Suprapubic skin (tissue), 4 donors: ENCODE results near the gene BFSP2. TPM values are rescaled to one million over a fixed set of nuclear protein-coding genes. Genes with fewer than 3 reads are reported as not detected.

ENCODE experiments used
- DNase-seq, 2 donors: peaks; one replicate each; pipeline ENCODE4 v3.0.0-alpha.2; 2019; ENCODE audit warnings: low spot score in 2 of 2
- H3K27ac ChIP-seq: fragments of 200-600 bp; sonication (generic); one replicate; pipeline ENCODE4 v1.5.1; 2019
- H3K27me3 ChIP-seq: fragments of 200-600 bp; sonication (generic); one replicate; pipeline ENCODE4 v1.5.1; 2019
- H3K36me3 ChIP-seq: fragments of 200-600 bp; sonication (generic); one replicate; pipeline ENCODE4 v1.5.1; 2019
- H3K4me1 ChIP-seq: fragments of 200-600 bp; sonication (generic); one replicate; pipeline ENCODE4 v1.5.1; 2019
- H3K4me3 ChIP-seq: fragments of 200-600 bp; sonication (generic); one replicate; pipeline ENCODE4 v1.5.1; 2019; ENCODE audit warnings: mild to moderate bottlenecking
- H3K9me3 ChIP-seq: fragments of 200-600 bp; sonication (generic); one replicate; pipeline ENCODE4 v1.5.1; 2019
- CTCF ChIP-seq, 2 donors: fragments of 200-600 bp in 1 of 2; fragments of 450-650 bp in 1 of 2; sonication (generic) in 1 of 2; IDR thresholded peaks; one replicate each; pipeline ENCODE4 v1.5.1; 2016 to 2019; ENCODE audit warnings: antibody characterized with exemption in 2 of 2, mild to moderate bottlenecking in 1 of 2, moderate library complexity in 1 of 2
- EP300 ChIP-seq: sonication (generic); formaldehyde crosslinking; IDR thresholded peaks from one replicate; pipeline ENCODE4 v1.6.1; 2017; ENCODE audit warnings: antibody characterized with exemption
- POLR2A ChIP-seq, 2 donors: fragments of 450-650 bp; IDR thresholded peaks; one replicate each; pipeline ENCODE4 v1.6.1; 2017; ENCODE audit warnings: antibody characterized with exemption in 2 of 2, mild to moderate bottlenecking in 2 of 2, moderate library complexity in 2 of 2
- POLR2AphosphoS5 ChIP-seq, 3 donors: sonication (generic); formaldehyde crosslinking; IDR thresholded peaks; one replicate each; pipeline ENCODE4 v1.6.1; 2017; ENCODE audit warnings: antibody characterized with exemption in 3 of 3
- WGBS: methylation state at CpG from one replicate; pipeline ENCODE4 v1.1.5; 2018; 5-methylcytosine and 5-hydroxymethylcytosine counted together
- total RNA-seq, 4 donors: library from RNA; depleted of rRNA; stranded (reverse); fragments of >200 nt; gene quantifications; one replicate each; pipeline ENCODE4 v1.1.0, GENCODE V29; 2016

BFSP2 gene
- total RNA-seq, 4 donors from 2014 or later = 2.3 TPM; not detected in 3

DNA sequence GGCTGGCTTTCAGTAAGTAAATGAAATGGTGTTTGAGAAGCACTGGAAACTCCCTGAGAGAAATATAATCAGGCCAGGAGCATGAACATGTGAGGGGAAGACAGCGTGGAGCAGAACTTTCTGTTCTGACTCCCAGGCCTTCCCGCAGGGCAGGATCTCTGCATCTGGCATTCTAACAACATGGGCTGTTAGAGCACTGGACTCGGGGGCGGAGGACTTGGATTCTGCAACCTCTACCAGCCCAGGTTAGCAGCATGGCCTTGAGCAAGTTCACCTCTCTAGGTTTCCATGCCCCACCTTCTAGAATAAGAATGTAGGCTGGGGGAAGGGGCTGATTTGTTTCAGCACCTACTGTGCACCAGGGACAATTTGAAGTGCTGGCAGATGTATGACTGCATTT is 12.5 kb upstream of the BFSP2 start:
- Histone ChIP-seq H3K9me3 (no peaks in the 10 kb centered on the region), H3K27ac (no peak overlapping the region), H3K27me3 (no peaks in the 10 kb centered on the region), H3K36me3 (no peaks in the 10 kb centered on the region), H3K4me1 (peaks cover 4% of the 10 kb centered on the region), H3K4me3 (no peak overlapping the region)
- no peak for TF ChIP-seq POLR2A (IDR thresholded peaks at IDR 0.05)
- no peak for TF ChIP-seq CTCF (IDR thresholded peaks at IDR 0.05)
- TF ChIP-seq POLR2AphosphoS5 (IDR thresholded peaks at IDR 0.05) = no peak
- no peak for TF ChIP-seq EP300
- no peak for DNase-seq
- 47% methylated on average over 2 of the region's 4 CpGs for WGBS

DNA sequence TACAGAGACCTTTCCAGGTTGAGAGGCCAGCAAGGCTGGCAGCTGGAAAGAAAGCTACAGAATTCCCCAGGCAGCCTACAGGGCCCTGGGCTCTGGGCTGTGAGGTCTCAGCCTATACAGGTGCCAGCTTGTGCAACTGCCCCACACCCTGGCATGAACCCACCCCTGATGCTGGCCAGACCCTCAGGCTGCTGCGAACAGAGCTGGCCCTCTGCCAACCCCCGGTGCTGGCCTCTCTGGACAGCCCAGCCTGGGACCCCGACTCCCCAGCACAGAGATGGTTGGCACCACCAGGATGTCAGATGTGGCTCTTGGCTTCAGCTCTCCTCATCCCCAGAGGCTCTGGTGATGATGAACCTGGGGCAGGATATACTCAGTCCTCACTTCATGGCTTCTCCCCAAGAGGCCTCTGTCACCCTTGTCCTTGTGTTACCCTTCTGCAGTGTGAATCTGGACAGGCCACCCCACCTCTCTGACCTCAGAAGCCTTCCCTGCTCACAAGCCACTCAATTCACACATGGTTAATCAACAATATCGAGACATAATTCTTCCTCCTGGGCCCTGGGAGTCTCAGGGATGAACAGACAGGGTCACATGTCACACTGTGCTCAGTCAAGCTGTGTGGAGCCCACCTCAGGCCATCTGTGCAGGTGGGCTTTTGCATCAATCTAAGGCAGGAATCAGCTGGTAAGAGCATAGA is 11.0 kb upstream of the BFSP2 start:
- no peak for DNase-seq
- Histone ChIP-seq H3K9me3 (peaks cover 2% of the 10 kb centered on the region), H3K27ac (no peak overlapping the region), H3K36me3 (no peaks in the 10 kb centered on the region), H3K4me1 (peaks cover 4% of the 10 kb centered on the region), H3K27me3 (no peaks in the 10 kb centered on the region), H3K4me3 (no peak overlapping the region)
- TF ChIP-seq POLR2AphosphoS5 (IDR thresholded peaks at IDR 0.05) (no peak), POLR2A (IDR thresholded peaks at IDR 0.05) (no peak), CTCF (IDR thresholded peaks at IDR 0.05) (no peak), EP300 (no peak)
- 60% methylated on average over 4 of the region's 4 CpGs for WGBS

- no peak overlapping the region for H3K4me3 ChIP-seq
- no peak overlapping the region for H3K27ac ChIP-seq
- TF ChIP-seq CTCF (IDR thresholded peaks at IDR 0.05) (no peak), POLR2AphosphoS5 (IDR thresholded peaks at IDR 0.05) (no peak)
- no peak for DNase-seq
- H3K9me3 ChIP-seq = peaks cover 6% of the 10 kb centered on the region
- 89% methylated on average over 4 of the region's 4 CpGs for WGBS
- H3K27me3 ChIP-seq = no peaks in the 10 kb centered on the region
- no peaks in the 10 kb centered on the region for H3K4me1 ChIP-seq
- H3K36me3 ChIP-seq = no peaks in the 10 kb centered on the region
Observed at GRCh38 chr3:133390715-133391114, 9.1 kb upstream of the BFSP2 start.

DNA sequence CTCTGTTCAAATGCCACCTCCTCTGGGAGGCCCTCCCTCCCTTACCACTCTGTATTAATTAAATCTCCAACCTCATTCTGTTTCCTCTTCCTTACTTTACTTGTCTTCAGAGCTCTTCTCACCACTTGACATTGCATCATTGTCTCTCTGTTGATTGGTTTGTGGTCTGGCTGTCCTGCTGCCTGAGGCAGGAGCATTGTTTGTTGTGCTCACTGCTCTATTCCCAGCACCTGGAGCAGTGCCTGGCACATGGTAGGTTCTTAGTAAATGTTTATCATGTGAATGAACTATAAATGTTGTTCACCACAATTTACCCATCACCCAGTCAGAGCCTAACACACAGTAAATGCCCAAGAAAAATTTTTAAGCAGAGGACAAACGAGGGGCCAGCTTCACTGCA is 6.7 kb upstream of the BFSP2 start:
- Histone ChIP-seq H3K27me3 (no peaks in the 10 kb centered on the region), H3K27ac (no peak overlapping the region), H3K4me1 (no peaks in the 10 kb centered on the region), H3K36me3 (no peaks in the 10 kb centered on the region), H3K9me3 (peaks cover 6% of the 10 kb centered on the region), H3K4me3 (no peak overlapping the region)
- TF ChIP-seq POLR2AphosphoS5 (IDR thresholded peaks at IDR 0.05) (no peak), POLR2A (IDR thresholded peaks at IDR 0.05) (no peak), CTCF (IDR thresholded peaks at IDR 0.05) (no peak), EP300 (no peak)
- 68% methylated on average over 1 of the region's 1 CpG for WGBS
- DNase-seq = peak in 1 of 2 donors; percentile 15

DNA sequence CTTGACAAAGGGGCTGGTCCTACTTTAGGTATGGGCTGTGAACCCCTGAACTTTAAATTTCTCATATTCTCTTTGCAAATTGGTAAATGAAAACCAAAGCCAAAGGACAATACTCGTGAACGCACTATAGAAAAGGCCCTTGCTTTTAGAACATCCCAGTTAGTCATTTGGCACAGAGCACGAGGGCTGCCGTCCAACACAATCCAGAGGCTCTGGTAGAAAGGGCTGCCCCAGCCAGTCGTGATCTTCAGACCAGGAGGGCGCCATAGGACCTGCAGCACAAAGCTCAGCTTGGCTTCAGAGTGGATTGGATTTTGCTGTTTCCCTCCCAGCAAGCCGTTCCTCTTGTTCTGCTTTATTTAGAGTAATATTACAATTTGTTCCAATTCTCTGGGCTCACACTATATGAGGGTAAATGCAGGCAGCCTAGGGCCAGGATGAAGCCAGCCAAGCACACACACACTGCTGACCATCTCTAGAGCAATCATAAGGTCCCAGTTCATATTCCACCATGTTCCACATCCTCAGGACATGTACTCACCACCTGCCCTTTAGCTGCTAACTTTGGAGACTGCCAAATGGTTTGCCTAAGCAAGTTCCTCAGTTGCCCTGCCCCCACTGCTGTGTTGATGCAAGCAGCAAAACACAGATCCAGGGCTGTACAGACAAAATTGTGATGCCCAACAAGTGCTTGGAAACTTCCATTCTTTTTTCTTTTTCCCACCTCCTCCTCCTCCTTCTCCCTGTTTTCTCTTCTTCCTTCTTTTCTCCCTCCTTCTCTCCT is 6.0 kb upstream of the BFSP2 start:
- H3K27ac ChIP-seq = no peak overlapping the region
- H3K27me3 ChIP-seq = no peaks in the 10 kb centered on the region
- H3K9me3 ChIP-seq = peaks cover 6% of the 10 kb centered on the region
- DNase-seq = peak in 1 of 2 donors; percentile 60
- H3K4me3 ChIP-seq = no peak overlapping the region
- H3K4me1 ChIP-seq = no peaks in the 10 kb centered on the region
- no peaks in the 10 kb centered on the region for H3K36me3 ChIP-seq
- 68% methylated on average over 7 of the region's 7 CpGs for WGBS
- no peak for TF ChIP-seq POLR2AphosphoS5 (IDR thresholded peaks at IDR 0.05)
- no peak for TF ChIP-seq POLR2A (IDR thresholded peaks at IDR 0.05)
- no peak for TF ChIP-seq EP300
- TF ChIP-seq CTCF (IDR thresholded peaks at IDR 0.05) = no peak
